ENCODE measurements around the gene CELF1.

CELF1 gene

GRCh38 chr11:47518212-47518964 lies 34.5 kb downstream of the CELF1 start:
- H3K4me3 ChIP-seq (ENCODE audit: low read depth, low read length), result no peak overlapping the region
- no peak for DNase-seq (ENCODE audit: low read depth)

GRCh38 chr11:47516984-47517853 lies 35.7 kb downstream of the CELF1 start:
- no peak for DNase-seq (ENCODE audit: low read depth)
- no peak overlapping the region for H3K4me3 ChIP-seq (ENCODE audit: low read depth, low read length)

- DNase-seq (ENCODE audit: low read depth), result no peak
- H3K4me3 ChIP-seq (ENCODE audit: low read depth, low read length), result no peak overlapping the region
Observed at GRCh38 chr11:47516155-47516554, 36.8 kb downstream of the CELF1 start.

GRCh38 chr11:47514825-47515647 lies 37.9 kb downstream of the CELF1 start:
- H3K4me3 ChIP-seq (ENCODE audit: low read depth, low read length), result no peak overlapping the region
- peak; percentile 59 for DNase-seq (ENCODE audit: low read depth)

GRCh38 chr11:47512701-47513100 lies 40.2 kb downstream of the CELF1 start:
- DNase-seq (ENCODE audit: low read depth), result no peak
- H3K4me3 ChIP-seq (ENCODE audit: low read depth, low read length), result no peak overlapping the region

GRCh38 chr11:47511917-47512316 lies 41.0 kb downstream of the CELF1 start:
- DNase-seq (ENCODE audit: low read depth), result no peak
- no peak overlapping the region for H3K4me3 ChIP-seq (ENCODE audit: low read depth, low read length)

- no peak for DNase-seq (ENCODE audit: low read depth)
Observed at GRCh38 chr11:47510209-47510608, 42.7 kb downstream of the CELF1 start.

GRCh38 chr11:47509077-47509536 lies 43.8 kb downstream of the CELF1 start:
- H3K4me3 ChIP-seq (ENCODE audit: low read depth, low read length), result no peak overlapping the region

More at GRCh38 chr11:47510209-47510608, 42.7 kb downstream of the CELF1 start:
- H3K4me3 ChIP-seq (ENCODE audit: low read depth, low read length), result no peak overlapping the region

GRCh38 chr11:47508240-47508957 lies 44.5 kb downstream of the CELF1 start:
- H3K4me3 ChIP-seq (ENCODE audit: low read depth, low read length), result no peak overlapping the region
- no peak for DNase-seq (ENCODE audit: low read depth)

More at GRCh38 chr11:47509077-47509536, 43.8 kb downstream of the CELF1 start:
- no peak for DNase-seq (ENCODE audit: low read depth)

GRCh38 chr11:47507563-47508239 lies 45.2 kb downstream of the CELF1 start:
- no peak overlapping the region for H3K4me3 ChIP-seq (ENCODE audit: low read depth, low read length)
- no peak for DNase-seq (ENCODE audit: low read depth)

- no peak overlapping the region for H3K4me3 ChIP-seq (ENCODE audit: low read depth, low read length)
- no peak for DNase-seq (ENCODE audit: low read depth)
Observed at GRCh38 chr11:47506795-47507562, 46.0 kb downstream of the CELF1 start.

GRCh38 chr11:47506373-47506772 lies 46.6 kb downstream of the CELF1 start:
- no peak for DNase-seq (ENCODE audit: low read depth)
- no peak overlapping the region for H3K4me3 ChIP-seq (ENCODE audit: low read depth, low read length)

GRCh38 chr11:47504910-47505309 lies 48.0 kb downstream of the CELF1 start:
- no peak overlapping the region for H3K4me3 ChIP-seq (ENCODE audit: low read depth, low read length)
- DNase-seq (ENCODE audit: low read depth), result no peak

GRCh38 chr11:47503227-47503626 lies 49.7 kb downstream of the CELF1 start:
- DNase-seq (ENCODE audit: low read depth), result no peak
- H3K4me3 ChIP-seq (ENCODE audit: low read depth, low read length), result no peak overlapping the region

- no peak overlapping the region for H3K4me3 ChIP-seq (ENCODE audit: low read depth, low read length)
- DNase-seq (ENCODE audit: low read depth), result no peak
Observed at GRCh38 chr11:47502767-47503166, 50.2 kb downstream of the CELF1 start.

- DNase-seq (ENCODE audit: low read depth), result no peak
- no peak overlapping the region for H3K4me3 ChIP-seq (ENCODE audit: low read depth, low read length)
Observed at GRCh38 chr11:47501101-47501500, 51.8 kb downstream of the CELF1 start.

- no peak for DNase-seq (ENCODE audit: low read depth)
- H3K4me3 ChIP-seq (ENCODE audit: low read depth, low read length), result no peak overlapping the region
Observed at GRCh38 chr11:47500121-47500520, 52.8 kb downstream of the CELF1 start.

- no peak overlapping the region for H3K4me3 ChIP-seq (ENCODE audit: low read depth, low read length)
- DNase-seq (ENCODE audit: low read depth), result no peak
Observed at GRCh38 chr11:47499614-47500013, 53.3 kb downstream of the CELF1 start.

Measured in skeletal muscle cell (primary cell).